Right atrium auricular region (tissue), 2 donors: ENCODE results near the gene PPP4R3B. TPM values are rescaled to one million over a fixed set of nuclear protein-coding genes. Genes with fewer than 3 reads are reported as not detected.

ENCODE experiments used
- DNase-seq: peaks from one replicate; pipeline ENCODE4 v3.0.0-alpha.2; 2019; ENCODE audit warnings: low spot score
- H3K27ac ChIP-seq, 2 donors: fragments of 200-600 bp; sonication (generic); 1 replicate in 1 of 2; 2 replicates in 1 of 2; pipeline ENCODE4 v1.5.1; 2016 to 2019
- H3K27me3 ChIP-seq, 2 donors: fragments of 200-600 bp; sonication (generic); one replicate each; pipeline versions ENCODE4 v1.5.1 to v1.6.0; 2017 to 2019
- H3K36me3 ChIP-seq: fragments of 200-600 bp; sonication (generic); one replicate; pipeline ENCODE4 v1.5.1; 2016
- H3K4me1 ChIP-seq, 2 donors: fragments of 200-600 bp; sonication (generic); one replicate each; pipeline versions ENCODE4 v1.5.1 to v1.6.0; 2017 to 2019
- H3K4me3 ChIP-seq, 2 donors: fragments of 200-600 bp; sonication (generic); 1 replicate in 1 of 2; 2 replicates in 1 of 2; pipeline ENCODE4 v1.5.1; 2017 to 2019; ENCODE audit warnings: mild to moderate bottlenecking in 1 of 2, moderate library complexity in 1 of 2
- H3K9me3 ChIP-seq, 2 donors: fragments of 200-600 bp; sonication (generic); one replicate each; pipeline ENCODE4 v1.5.1; 2019
- total RNA-seq, 2 donors: library from RNA; depleted of rRNA; stranded (reverse); fragments of >200 nt; gene quantifications; one replicate each; pipeline ENCODE4 v1.1.0, GENCODE V29; 2016
- TF ChIP-seq, protein P1 (sequence below), 2 donors: fragments of 200-600 bp; sonication (generic); IDR thresholded peaks; one replicate each; pipeline ENCODE4 v1.5.1; 2019; ENCODE audit warnings: antibody characterized with exemption in 2 of 2

PPP4R3B gene
- total RNA-seq, result 10 to 100 TPM; 22.8 to 23.4 TPM

DNA sequence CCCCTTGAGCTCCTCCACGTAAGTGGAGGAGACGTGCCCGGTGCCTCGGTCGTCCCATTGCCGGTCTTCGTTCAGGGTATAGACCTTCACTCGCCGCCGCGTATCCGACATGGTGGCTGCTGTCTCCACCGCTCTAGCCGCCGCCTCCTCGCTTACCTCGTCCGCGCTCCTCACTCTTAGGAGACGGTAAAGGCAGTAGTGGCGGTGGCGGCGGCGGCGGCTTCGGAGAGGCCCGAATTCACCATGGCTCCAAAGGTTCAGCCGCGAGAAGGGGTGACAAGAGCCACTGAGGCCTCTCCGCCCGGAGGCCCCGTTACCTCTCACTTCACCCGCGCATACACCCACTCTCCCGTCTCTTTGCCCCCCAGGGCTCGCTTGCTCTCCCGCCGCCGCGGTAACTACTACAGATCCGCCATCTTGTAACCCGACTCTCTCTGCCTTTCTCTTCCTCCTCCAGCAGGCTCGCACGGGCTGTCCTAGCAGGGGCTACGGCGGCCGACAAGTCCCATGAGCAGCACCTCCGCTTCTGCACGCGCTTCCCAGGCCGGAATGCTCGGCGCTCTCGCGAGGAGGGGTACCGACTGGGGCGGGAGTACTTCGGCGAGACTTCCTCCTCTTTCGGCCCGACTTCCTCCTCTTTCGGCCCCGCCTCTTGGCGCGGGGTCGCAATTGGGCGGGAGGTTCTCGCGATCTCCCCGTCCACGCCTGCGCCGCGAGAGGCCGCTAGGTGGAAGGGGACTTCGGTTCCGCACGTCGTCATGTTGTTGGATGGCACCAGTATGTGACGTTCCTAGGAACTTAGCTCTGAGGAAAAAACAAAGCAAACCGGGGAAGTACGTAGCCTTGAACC is at the start of gene PPP4R3B:
Gene PPP4R3B, minus strand, starts transcription at position 448 of the 850 bp plus-strand sequence. Its CDS starts 337 bp downstream, at position 111.
- peaks cover 0 to 44% of the 10 kb centered on the region in 2 donors for H3K4me1 ChIP-seq

DNA sequence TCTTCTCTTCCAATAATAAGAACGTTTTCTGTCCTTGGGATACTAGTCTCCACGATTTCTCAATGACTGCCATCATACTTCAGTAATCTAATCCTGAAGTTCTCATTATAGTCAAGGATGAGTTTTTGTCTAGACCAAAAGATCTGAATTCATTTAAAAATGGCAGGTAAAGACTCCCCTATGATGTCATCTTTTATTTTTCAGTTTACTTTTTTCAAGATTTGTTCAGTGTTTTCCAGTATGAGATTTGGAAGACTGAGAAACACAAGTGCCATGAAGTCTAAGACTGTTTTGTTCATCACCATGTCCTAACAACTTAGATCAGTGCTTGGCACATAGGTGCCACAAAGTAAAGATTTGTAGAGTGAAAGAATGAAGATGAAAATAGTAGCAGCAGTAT is 35.8 kb upstream of the PPP4R3B start:
- DNase-seq, result no peak
- Histone ChIP-seq H3K27ac (no peak overlapping the region), H3K27me3 (no peaks in the 10 kb centered on the region), H3K4me3 (no peak overlapping the region), H3K9me3 (no peaks in the 10 kb centered on the region), H3K36me3 (peaks cover 37% of the 10 kb centered on the region), H3K4me1 (no peaks in the 10 kb centered on the region)
- TF ChIP-seq, protein P1, sequence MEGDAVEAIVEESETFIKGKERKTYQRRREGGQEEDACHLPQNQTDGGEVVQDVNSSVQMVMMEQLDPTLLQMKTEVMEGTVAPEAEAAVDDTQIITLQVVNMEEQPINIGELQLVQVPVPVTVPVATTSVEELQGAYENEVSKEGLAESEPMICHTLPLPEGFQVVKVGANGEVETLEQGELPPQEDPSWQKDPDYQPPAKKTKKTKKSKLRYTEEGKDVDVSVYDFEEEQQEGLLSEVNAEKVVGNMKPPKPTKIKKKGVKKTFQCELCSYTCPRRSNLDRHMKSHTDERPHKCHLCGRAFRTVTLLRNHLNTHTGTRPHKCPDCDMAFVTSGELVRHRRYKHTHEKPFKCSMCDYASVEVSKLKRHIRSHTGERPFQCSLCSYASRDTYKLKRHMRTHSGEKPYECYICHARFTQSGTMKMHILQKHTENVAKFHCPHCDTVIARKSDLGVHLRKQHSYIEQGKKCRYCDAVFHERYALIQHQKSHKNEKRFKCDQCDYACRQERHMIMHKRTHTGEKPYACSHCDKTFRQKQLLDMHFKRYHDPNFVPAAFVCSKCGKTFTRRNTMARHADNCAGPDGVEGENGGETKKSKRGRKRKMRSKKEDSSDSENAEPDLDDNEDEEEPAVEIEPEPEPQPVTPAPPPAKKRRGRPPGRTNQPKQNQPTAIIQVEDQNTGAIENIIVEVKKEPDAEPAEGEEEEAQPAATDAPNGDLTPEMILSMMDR (IDR thresholded peaks at IDR 0.05), result no peak

More for the DNA sequence above, at the start of gene PPP4R3B:
- Histone ChIP-seq H3K9me3 (no peaks in the 10 kb centered on the region), H3K27ac (peak within 1 kb of the TSS; percentile 92 to 97), H3K4me3 (peak within 1 kb of the TSS; percentile 94 to 98), H3K27me3 (no peaks in the 10 kb centered on the region), H3K36me3 (peaks cover 1% of the 10 kb centered on the region)
- TF ChIP-seq, protein P1 (IDR thresholded peaks at IDR 0.05), result peak in 1 of 2 donors; percentile 40
- peak; percentile 98 for DNase-seq

DNA sequence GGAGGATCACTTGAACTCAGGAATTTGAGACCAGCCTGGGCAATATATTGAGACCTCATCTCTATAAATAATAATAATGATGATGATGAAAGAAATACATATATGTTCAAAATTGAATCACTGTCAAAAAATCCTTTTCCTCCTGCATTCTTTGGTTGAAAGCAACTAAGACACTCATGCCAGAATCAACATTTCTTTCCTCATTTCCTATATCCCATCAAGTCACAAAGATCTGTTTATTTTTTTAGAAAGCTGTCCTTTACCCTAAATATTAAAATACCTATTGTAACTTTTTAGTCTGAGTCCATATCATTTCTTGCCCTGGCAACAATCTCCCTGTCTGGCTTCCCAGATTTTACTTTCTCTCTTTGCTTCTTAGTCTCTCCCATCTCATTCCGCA is 31.8 kb upstream of the PPP4R3B start:
- Histone ChIP-seq H3K36me3 (peaks cover 28% of the 10 kb centered on the region), H3K27me3 (no peaks in the 10 kb centered on the region), H3K4me1 (no peaks in the 10 kb centered on the region), H3K27ac (no peak overlapping the region), H3K4me3 (no peak overlapping the region), H3K9me3 (no peaks in the 10 kb centered on the region)
- DNase-seq, result no peak
- TF ChIP-seq, protein P1 (IDR thresholded peaks at IDR 0.05), result no peak

DNA sequence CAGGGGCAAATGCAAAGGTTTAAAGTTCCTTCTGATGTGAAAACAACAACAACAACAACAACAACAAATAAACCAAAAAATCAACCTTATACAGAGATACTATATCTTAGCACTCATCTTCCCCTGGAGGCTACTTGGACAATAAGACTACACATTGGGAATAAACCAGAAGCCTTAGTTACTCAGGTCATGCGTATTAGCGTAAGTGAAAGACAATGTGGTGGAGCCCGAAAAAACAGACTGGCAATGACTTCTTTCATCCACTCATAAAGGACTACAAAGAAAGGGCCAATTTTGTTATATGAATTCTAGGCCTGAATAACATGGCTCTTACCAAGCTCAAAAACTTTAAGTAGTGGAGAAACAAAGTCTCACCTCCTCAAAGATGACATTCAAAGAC is 19.4 kb upstream of the PPP4R3B start:
- Histone ChIP-seq H3K9me3 (no peaks in the 10 kb centered on the region), H3K27me3 (no peaks in the 10 kb centered on the region), H3K4me3 (no peak overlapping the region), H3K4me1 (no peaks in the 10 kb centered on the region), H3K36me3 (peaks cover 37% of the 10 kb centered on the region), H3K27ac (no peak overlapping the region)
- DNase-seq, result no peak
- TF ChIP-seq, protein P1 (IDR thresholded peaks at IDR 0.05), result no peak

DNA sequence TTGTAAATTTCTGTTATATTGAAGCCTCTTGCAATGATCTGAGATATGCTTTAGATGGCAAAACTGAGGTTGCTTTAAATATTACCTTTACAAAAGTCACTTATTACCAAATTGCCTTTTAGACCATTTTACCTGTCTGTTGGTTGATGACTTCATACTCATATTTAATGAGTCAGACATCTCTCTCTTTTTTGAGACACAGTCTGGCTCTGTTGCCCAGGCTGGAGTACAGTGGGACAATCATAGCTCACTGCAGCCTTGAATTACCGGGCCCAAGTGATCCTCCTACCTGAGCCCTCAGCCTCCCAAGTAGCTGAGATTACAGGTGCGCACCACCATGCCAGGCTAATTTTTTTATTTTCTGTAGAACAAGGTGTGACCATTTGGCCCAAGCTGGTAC is 11.5 kb upstream of the PPP4R3B start:
- H3K27ac ChIP-seq, result no peak overlapping the region
- H3K4me1 ChIP-seq, result peaks cover 0 to 7% of the 10 kb centered on the region in 2 donors
- DNase-seq, result no peak
- H3K9me3 ChIP-seq, result no peaks in the 10 kb centered on the region
- no peak overlapping the region for H3K4me3 ChIP-seq
- TF ChIP-seq, protein P1 (IDR thresholded peaks at IDR 0.05), result no peak
- H3K36me3 ChIP-seq, result peaks cover 8% of the 10 kb centered on the region
- no peaks in the 10 kb centered on the region for H3K27me3 ChIP-seq
